HEK293 (cell line): ENCODE results near the gene LGSN.

Experiments
- CTCF ChIP-seq: fragments of 450-650 bp; formaldehyde crosslinking; IDR thresholded peaks from 2 replicates; pipeline ENCODE4 v1.5.1; 2016; ENCODE audit warnings: missing biosample characterization, missing genetic modification characterization
- HOXA7 ChIP-seq: sonication (generic); formaldehyde crosslinking; IDR thresholded peaks from 2 replicates; pipeline ENCODE4 v1.8.1; 2022; ENCODE audit warnings: missing genetic modification reagents, borderline replicate concordance
- SCRT1 ChIP-seq: fragments of 450-650 bp; formaldehyde crosslinking; IDR thresholded peaks from 2 replicates; pipeline ENCODE4 v1.5.1; 2016; ENCODE audit warnings: missing biosample characterization, missing genetic modification characterization, borderline replicate concordance
- SETDB1 ChIP-seq: IDR thresholded peaks from one replicate; pipeline ENCODE4 v1.6.1; 2017; ENCODE audit warnings: mild to moderate bottlenecking, low read length, moderate library complexity, mixed read lengths; ENCODE audit not compliant: insufficient read length
- ZBTB8A ChIP-seq: fragments of 450-650 bp; formaldehyde crosslinking; IDR thresholded peaks from 2 replicates; pipeline ENCODE4 v1.5.1; 2016; ENCODE audit warnings: missing biosample characterization, missing genetic modification characterization
- ZNF157 ChIP-seq: fragments of 450-650 bp; formaldehyde crosslinking; IDR thresholded peaks from 2 replicates; pipeline ENCODE4 v1.5.1; 2016; ENCODE audit warnings: missing biosample characterization, missing genetic modification characterization
- ZNF274 ChIP-seq, 2 experiments: fragments of 200-500 bp in 1 of 2; fragments of 450-650 bp in 1 of 2; sonication (Bioruptor generic) in 1 of 2; formaldehyde crosslinking in 1 of 2; IDR thresholded peaks; 2 replicates each; pipeline versions ENCODE4 v1.5.1 to v1.6.1; 2014 to 2016; ENCODE audit warnings: borderline replicate concordance in 1 of 2, inconsistent platforms in 1 of 2, low read length in 1 of 2, missing biosample characterization in 1 of 2, missing genetic modification characterization in 1 of 2
- ZNF398 ChIP-seq: fragments of 450-650 bp; formaldehyde crosslinking; IDR thresholded peaks from 2 replicates; pipeline ENCODE4 v1.5.1; 2017; ENCODE audit warnings: missing biosample characterization, missing genetic modification characterization

GRCh38 chr6:63305277-63305676 is 14.5 kb downstream of the LGSN start:
- TF ChIP-seq SCRT1, result no peak
- no peak for TF ChIP-seq CTCF (tag by site-specific recombination)
- no peak for TF ChIP-seq HOXA7 (CRISPR knock-in tag)
- no peak for TF ChIP-seq ZNF274 (IDR thresholded peaks at IDR 0.05; ENCODE audit: low read length)
- no peak for TF ChIP-seq ZNF274 (tag by site-specific recombination; IDR thresholded peaks at IDR 0.05; ENCODE audit: borderline replicate concordance)
- TF ChIP-seq ZBTB8A (tag by site-specific recombination), result no peak
- no peak for TF ChIP-seq ZNF157 (tag by site-specific recombination)
- no peak for TF ChIP-seq ZNF398
- no peak for TF ChIP-seq SETDB1
